Colonic mucosa (tissue), 4 donors: Measurements from ENCODE around the gene SPEM2. TPM values are rescaled to one million over a fixed set of nuclear protein-coding genes. Genes with fewer than 3 reads are reported as not detected.

ENCODE experiments used
- DNase-seq: peaks from one replicate; pipeline ENCODE4 v3.0.0-alpha.2; 2020
- H3K27ac ChIP-seq: fragments of 200-600 bp; one replicate; pipeline ENCODE4 v1.8.0; 2021
- H3K27me3 ChIP-seq: fragments of 200-600 bp; one replicate; pipeline ENCODE4 v1.8.0; 2021
- H3K36me3 ChIP-seq: fragments of 200-600 bp; one replicate; pipeline ENCODE4 v1.8.0; 2021
- H3K4me1 ChIP-seq: fragments of 200-600 bp; one replicate; pipeline ENCODE4 v1.8.0; 2021; ENCODE audit warnings: mild to moderate bottlenecking
- H3K4me3 ChIP-seq: fragments of 200-600 bp; one replicate; pipeline ENCODE4 v1.8.0; 2021
- H3K9ac ChIP-seq, 2 donors: one replicate each; pipeline ENCODE4 v1.7.0; 2013; ENCODE audit warnings: control low read depth in 2 of 2, low read depth in 2 of 2, low read length in 2 of 2
- H3K9me3 ChIP-seq: fragments of 200-600 bp; one replicate; pipeline ENCODE4 v1.8.0; 2021
- intact Hi-C: fragments of 100-400 bp; cut with DNase I; formaldehyde crosslinking; loops from one replicate; pipeline ENCODE4 v1.14.1; 2022
- total RNA-seq, 2 donors: library from RNA; stranded (reverse); fragmentation: NEBNext Ultra II Directional in 1 of 2; extraction: Animal tissue kit (Norgen Biotek cat#: 25700) in 1 of 2; gene quantifications; one replicate each; pipeline ENCODE4 v1.2.1, GENCODE V29; 2021
- TF ChIP-seq, protein P1 (sequence below): fragments of 200-600 bp; IDR thresholded peaks from one replicate; pipeline ENCODE4 v1.8.0; 2022; ENCODE audit warnings: antibody characterized with exemption, mild to moderate bottlenecking
- donor health status: healthy.
- donor health status: DM: no; HTN: no; CAD: no.
- donor health status: DM: no; HTN: no; CAD: no.

Gene SPEM2
- total RNA-seq, 2 donors from 2014 or later, result not detected

DNA sequence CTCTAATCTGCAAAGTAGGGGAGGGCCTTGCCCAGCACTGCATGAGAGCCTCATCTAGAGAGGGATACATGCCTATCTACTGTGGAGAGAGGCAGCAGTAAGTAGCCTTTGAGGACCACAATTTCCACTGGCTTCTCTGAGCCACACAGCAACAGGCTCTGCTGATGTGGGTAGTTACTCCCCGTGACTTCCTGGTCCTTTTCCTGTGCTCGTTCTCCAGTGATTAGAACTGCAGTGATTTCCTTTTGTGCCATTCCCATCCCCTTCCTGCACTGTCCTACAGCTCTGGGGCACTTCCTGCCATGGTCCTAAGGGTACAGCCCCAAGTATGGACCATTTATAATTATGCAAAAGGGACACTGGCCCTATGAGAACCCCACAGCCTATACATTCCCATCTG, 34.1 kb upstream of the SPEM2 start:
- H3K4me3 ChIP-seq, result no peak overlapping the region
- intact Hi-C loops, result no loop called here
- TF ChIP-seq, protein P1, sequence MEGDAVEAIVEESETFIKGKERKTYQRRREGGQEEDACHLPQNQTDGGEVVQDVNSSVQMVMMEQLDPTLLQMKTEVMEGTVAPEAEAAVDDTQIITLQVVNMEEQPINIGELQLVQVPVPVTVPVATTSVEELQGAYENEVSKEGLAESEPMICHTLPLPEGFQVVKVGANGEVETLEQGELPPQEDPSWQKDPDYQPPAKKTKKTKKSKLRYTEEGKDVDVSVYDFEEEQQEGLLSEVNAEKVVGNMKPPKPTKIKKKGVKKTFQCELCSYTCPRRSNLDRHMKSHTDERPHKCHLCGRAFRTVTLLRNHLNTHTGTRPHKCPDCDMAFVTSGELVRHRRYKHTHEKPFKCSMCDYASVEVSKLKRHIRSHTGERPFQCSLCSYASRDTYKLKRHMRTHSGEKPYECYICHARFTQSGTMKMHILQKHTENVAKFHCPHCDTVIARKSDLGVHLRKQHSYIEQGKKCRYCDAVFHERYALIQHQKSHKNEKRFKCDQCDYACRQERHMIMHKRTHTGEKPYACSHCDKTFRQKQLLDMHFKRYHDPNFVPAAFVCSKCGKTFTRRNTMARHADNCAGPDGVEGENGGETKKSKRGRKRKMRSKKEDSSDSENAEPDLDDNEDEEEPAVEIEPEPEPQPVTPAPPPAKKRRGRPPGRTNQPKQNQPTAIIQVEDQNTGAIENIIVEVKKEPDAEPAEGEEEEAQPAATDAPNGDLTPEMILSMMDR, result no peak
- no peak for DNase-seq
- H3K9ac ChIP-seq, result no peak overlapping the region
- H3K27ac ChIP-seq, result no peak overlapping the region
- peaks cover 7% of the 10 kb centered on the region for H3K36me3 ChIP-seq
- H3K27me3 ChIP-seq, result no peaks in the 10 kb centered on the region
- no peaks in the 10 kb centered on the region for H3K4me1 ChIP-seq
- H3K9me3 ChIP-seq, result no peaks in the 10 kb centered on the region

DNA sequence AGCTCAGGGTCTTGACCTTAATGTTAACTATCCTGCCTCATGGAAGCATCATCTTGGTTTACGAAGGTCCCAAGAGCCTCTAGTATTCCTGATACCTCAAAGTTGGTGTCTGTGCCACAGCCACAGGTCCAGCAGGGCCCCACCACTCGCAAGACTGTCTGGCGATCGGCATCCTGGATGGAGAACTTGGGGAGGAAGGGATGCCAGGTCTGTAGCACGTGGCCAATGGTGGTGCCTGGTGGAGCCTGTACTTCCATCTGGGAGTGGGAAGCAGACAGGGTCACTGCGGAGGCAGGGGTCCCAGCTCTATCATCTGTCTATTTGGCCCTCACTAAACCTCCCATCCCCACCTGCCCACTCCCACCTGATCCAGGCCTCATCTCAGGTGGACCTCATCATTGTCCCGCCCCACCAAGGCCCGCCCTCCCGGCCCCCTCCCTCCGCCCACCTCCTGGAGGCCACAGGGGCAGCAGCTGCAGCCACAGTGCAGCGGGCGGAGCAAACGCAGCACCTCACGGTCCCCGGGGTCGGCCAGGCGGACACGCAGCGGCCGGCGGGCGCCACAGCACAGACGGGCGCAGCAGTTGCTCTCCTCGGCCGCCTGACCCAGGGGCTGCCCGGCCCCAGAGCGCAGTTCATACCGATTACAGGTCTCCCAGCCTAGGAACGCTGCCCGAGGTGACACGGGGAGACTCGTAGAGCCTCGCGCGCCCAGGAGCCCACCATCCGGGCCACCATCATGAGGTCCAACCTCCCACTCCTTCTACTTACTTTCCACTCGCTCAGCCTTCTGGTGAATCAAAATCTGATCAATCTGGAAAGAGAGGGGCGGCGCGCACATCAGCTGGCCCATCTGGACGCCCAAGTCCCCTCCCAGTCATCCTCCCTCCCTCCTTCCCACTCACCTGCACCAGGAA, 32.5 kb upstream of the SPEM2 start:
- intact Hi-C loops, result no loop called here
- peak overlapping the region; percentile 60 for H3K4me3 ChIP-seq
- H3K4me1 ChIP-seq, result no peaks in the 10 kb centered on the region
- H3K9ac ChIP-seq, result peak overlapping the region in 1 of 2 donors; percentile 77
- no peaks in the 10 kb centered on the region for H3K27me3 ChIP-seq
- H3K27ac ChIP-seq, result no peak overlapping the region
- DNase-seq, result no peak
- H3K36me3 ChIP-seq, result peaks cover 7% of the 10 kb centered on the region
- H3K9me3 ChIP-seq, result no peaks in the 10 kb centered on the region
- TF ChIP-seq, protein P1, result no peak

DNA sequence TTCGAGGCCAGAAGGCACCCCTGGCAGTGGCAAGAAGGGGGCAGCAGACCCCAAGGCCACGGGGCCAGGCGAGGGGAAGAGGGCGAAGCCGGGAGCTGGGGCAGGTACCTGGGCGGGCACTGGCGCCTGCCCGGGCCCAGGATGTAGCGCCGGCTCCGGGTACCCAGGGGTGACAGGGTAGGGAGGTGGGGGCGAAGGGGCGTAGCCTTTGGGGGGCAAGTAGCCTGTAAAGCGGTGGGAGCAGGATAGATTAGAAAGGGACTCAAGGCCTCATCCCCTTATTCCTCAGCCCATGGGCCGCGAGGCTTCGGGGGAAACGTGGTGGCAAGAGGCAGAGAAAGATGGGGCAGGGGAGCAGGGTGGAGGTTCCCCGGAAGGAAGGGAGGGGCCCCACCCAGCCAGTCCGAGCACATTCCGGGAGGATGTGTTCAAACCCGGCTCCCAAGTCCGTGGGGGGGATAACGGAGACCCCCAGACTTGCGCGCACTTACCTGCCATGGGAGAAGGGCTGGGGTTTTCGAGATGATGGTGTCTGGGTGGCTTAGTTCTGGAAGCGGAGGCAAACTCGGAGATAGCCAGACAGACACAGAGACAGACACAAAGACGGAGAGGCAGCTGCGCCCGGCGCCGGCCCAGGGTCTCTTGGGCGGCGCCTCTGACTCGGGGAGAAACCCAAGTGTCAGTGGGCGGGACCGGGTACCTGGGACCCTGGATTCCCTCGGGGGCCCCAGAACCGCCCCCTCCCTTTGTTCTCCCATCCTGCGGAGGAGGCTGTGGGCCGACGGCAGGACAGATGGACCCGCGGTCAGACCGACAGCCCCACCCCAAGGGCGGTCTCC, 31.6 kb upstream of the SPEM2 start:
- DNase-seq, result peak; percentile 43

GRCh38 chr17:7394452-7395191, 30.8 kb upstream of the SPEM2 start, which contains the start of gene PLSCR3:
TSS of gene PLSCR3 (minus strand) at chr17:7394525. CDS start at chr17:7394110, 415 bp downstream.
- peak within 1 kb of the TSS; percentile 73 to 77 for H3K9ac ChIP-seq
- H3K27me3 ChIP-seq, result no peaks in the 10 kb centered on the region
- DNase-seq, result peak; percentile 90
- H3K36me3 ChIP-seq, result no peaks in the 10 kb centered on the region
- TF ChIP-seq, protein P1, result no peak
- peak within 1 kb of the TSS; percentile 60 for H3K4me3 ChIP-seq
- no peaks in the 10 kb centered on the region for H3K9me3 ChIP-seq
- intact Hi-C loops, result no loop called here
- H3K27ac ChIP-seq, result peak within 1 kb of the TSS; percentile 97
- no peaks in the 10 kb centered on the region for H3K4me1 ChIP-seq

More for the DNA sequence above, 31.6 kb upstream of the SPEM2 start:
- Histone ChIP-seq H3K27me3 (no peaks in the 10 kb centered on the region), H3K36me3 (peaks cover 6% of the 10 kb centered on the region), H3K9ac (peak overlapping the region; percentile 73 to 77), H3K4me3 (peak overlapping the region; percentile 60), H3K4me1 (no peaks in the 10 kb centered on the region), H3K27ac (peak overlapping the region; percentile 97), H3K9me3 (no peaks in the 10 kb centered on the region)
- TF ChIP-seq, protein P1, result no peak
- intact Hi-C loops, result no loop called here

DNA sequence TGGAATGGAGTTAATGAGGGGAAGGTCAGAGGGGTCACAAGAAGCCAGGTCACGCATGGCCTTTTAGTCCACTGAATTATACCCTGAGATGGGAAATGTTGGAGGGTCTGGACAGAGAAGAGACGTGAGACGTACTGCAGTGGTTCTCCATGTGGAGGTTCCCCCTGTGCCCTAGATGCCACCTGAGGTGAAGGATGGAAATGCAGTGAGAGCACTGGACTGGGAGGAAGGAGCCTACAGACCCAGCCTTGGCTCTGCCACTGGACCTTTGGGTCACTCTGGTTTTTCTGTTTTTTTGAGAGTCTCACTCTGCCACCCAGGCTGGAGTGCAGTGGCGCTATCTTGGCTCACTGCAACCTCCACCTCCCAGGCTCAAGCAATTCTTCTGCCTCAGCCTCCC, 29.3 kb upstream of the SPEM2 start:
- DNase-seq, result no peak
- TF ChIP-seq, protein P1, result no peak
- H3K36me3 ChIP-seq, result no peaks in the 10 kb centered on the region
- H3K9ac ChIP-seq, result no peak overlapping the region
- H3K4me1 ChIP-seq, result no peaks in the 10 kb centered on the region
- intact Hi-C loops, result no loop called here
- H3K27me3 ChIP-seq, result no peaks in the 10 kb centered on the region
- H3K9me3 ChIP-seq, result no peaks in the 10 kb centered on the region
- no peak overlapping the region for H3K27ac ChIP-seq
- no peak overlapping the region for H3K4me3 ChIP-seq
